ENCODE data around the gene TOM1L2. TPM values are rescaled to one million over a fixed set of nuclear protein-coding genes. Genes with fewer than 3 reads are reported as not detected.
A peak's percentile ranks its signal among the peaks of the same experiment; 100 is the strongest.

TOM1L2 gene
- polyA plus RNA-seq, 1 donor from 2014 or later: 3.7 TPM

DNA sequence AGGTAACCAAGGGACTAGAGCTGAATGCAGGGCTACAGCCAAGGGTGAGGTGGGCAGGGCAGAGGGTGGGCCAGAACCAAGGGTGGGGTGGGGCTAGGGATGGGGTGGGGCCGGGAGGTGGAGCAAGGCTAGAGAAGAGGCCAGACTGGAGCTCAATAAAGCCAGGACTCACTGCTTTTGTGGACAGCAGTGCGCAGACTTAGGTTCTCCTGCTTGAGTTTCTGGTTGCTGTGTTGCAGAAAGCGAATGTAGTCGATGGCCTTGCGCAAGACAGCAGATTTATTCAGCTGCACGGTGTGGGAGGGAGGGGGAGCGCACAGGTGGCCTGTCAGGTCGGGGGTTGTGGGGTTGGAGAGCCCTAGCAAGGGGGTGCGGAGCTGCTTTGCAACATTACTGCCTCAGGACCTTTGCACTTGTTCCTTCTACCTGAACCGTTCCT, 154.1 kb downstream of the TOM1L2 start:
- Mint-ChIP-seq H3K27ac (peak overlapping the region in 1 of 3 donors; percentile 52), H3K27me3 (no peaks in the 10 kb centered on the region), H3K4me3 (no peak overlapping the region), H3K4me1 (peaks cover 0 to 7% (median 6%) of the 10 kb centered on the region in 3 donors), H3K36me3 (peaks cover 3% of the 10 kb centered on the region), H3K9me3 (no peaks in the 10 kb centered on the region)

DNA sequence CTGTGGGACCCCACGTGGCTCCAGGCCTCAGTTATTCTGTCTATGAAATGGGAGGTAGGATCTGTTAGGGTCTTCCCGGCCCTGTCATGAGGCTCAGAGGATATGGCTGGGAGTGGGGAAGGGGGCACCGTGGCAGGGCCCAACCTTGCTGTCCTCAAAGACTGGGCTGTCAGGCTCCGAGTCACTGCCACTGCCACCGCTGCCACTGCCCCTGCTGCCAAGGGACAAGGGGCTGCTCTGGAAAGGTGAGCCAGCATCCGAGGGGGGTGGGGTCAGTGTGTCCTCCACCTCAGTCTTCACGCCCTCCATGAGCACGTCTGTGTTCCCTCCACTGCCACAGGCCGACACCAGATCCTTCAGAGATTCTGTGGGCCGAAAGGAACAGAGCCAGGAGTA, 154.7 kb downstream of the TOM1L2 start:
- Mint-ChIP-seq H3K27ac (no peak overlapping the region), H3K36me3 (peaks cover 3% of the 10 kb centered on the region), H3K27me3 (no peaks in the 10 kb centered on the region), H3K4me3 (no peak overlapping the region), H3K9me3 (no peaks in the 10 kb centered on the region), H3K4me1 (peaks cover 0 to 6% (median 4%) of the 10 kb centered on the region in 3 donors)

DNA sequence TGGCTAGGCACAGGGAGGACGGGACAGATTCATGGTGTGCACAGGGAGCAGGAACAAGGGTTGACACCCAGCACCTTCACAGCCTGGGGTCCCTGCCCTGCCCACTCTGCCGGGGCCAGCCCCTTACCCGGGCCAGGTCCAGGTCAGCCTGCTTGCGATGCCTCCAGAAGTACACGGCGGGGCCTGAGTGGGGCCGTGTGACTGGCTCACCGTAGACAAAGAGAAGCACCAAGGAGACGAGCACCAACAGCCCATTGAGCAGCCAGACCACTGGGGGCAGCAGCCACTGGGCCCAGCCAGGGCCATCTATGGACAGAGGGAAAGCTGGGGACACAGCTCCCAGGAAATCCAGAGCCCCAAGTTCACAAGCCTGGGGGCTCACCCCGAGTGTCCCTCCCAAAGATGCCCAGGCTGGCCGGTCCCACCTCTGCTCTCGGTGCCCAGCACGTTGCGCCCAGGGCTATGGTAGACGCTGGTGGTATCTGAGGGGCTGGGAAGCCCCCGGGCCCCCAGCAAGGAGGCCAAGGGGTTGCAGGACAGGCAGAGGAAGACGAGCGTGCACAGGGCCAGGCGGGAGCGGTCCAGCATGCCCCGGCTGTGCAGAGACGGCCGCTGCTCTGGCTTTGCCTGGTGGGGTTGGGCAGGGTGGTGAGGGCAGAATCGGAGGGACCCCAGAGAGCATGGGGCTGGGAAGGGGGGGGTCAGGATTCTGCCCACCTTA, 155.2 kb downstream of the TOM1L2 start:
- peaks cover 3% of the 10 kb centered on the region for H3K36me3 Mint-ChIP-seq
- no peak overlapping the region for H3K27ac Mint-ChIP-seq
- no peaks in the 10 kb centered on the region for H3K27me3 Mint-ChIP-seq
- H3K4me1 Mint-ChIP-seq: peaks cover 0 to 7% (median 4%) of the 10 kb centered on the region in 3 donors
- no peak overlapping the region for H3K4me3 Mint-ChIP-seq
- no peaks in the 10 kb centered on the region for H3K9me3 Mint-ChIP-seq

DNA sequence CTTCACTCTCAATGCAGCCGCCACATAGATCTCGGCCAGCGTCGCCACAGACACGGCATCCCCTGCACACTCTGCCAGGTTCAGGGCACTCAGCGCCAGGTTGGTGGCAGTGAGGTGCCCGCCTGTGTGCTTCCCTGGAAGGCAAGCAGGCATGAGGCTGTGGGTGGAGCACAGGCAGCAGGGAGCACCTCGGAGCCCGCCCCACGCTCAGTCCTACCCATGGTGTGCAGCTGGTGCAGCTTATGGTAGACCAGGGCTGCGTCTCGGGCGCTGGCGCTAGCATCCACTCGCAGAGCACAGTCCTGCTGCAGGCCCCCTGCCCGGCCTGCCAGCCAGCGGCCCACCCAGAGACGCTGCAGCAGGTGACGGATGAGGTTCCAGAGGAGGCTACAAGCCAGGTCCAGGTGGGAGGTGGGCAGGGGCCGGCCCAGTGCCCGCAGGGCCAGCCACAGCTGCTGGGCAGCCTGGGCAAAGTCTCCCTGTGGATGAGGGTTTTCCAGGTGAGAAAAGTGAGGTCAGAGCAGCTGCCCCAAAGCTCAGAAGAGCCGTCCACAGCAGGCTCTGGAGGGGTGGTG, 155.9 kb downstream of the TOM1L2 start:
- Mint-ChIP-seq H3K27me3 (no peaks in the 10 kb centered on the region), H3K9me3 (no peaks in the 10 kb centered on the region), H3K4me3 (peak overlapping the region in 1 of 4 donors; percentile 70), H3K27ac (no peak overlapping the region), H3K36me3 (peaks cover 3% of the 10 kb centered on the region), H3K4me1 (peaks cover 0 to 7% (median 4%) of the 10 kb centered on the region in 3 donors)

DNA sequence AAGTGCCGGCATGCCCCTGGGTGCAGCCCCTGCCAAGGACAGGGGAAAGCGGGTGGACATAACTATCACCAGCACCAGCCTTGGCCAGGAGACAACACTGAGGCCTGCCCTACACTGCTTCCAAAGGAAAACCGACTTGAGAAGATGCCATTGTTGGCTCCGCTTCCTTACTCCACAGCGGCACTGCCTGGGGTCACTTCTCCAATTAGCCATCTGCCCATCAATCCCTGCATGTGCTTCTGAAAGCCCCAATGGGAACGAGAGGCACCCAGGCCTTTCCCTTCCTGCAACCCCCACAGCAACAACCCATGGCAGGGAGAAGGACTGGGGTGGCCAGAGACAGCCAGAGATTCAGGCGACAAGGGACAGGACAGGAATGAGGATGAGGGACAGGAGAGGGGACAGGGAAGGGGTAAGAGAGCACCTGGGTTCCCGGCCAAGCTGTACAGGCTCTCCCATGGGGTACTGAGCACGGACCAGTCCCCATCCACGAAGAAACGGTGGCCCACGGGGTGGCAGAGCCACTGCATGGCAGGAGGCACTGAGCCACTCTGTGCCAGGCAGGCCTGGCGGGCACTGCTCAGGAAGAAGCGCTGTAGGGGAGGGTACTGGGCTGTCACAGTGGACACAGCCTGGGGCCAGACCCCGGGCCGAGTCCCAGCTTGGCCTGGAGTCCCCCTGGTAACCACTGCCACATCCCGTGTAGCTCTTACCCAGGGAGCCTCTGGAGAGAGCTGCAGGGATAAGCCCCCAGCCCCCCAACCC, 156.6 kb downstream of the TOM1L2 start:
- H3K36me3 Mint-ChIP-seq: peaks cover 3% of the 10 kb centered on the region
- no peaks in the 10 kb centered on the region for H3K9me3 Mint-ChIP-seq
- no peak overlapping the region for H3K27ac Mint-ChIP-seq
- peaks cover 0 to 7% (median 4%) of the 10 kb centered on the region in 3 donors for H3K4me1 Mint-ChIP-seq
- peak overlapping the region in 1 of 4 donors; percentile 60 for H3K4me3 Mint-ChIP-seq
- H3K27me3 Mint-ChIP-seq: no peaks in the 10 kb centered on the region

DNA sequence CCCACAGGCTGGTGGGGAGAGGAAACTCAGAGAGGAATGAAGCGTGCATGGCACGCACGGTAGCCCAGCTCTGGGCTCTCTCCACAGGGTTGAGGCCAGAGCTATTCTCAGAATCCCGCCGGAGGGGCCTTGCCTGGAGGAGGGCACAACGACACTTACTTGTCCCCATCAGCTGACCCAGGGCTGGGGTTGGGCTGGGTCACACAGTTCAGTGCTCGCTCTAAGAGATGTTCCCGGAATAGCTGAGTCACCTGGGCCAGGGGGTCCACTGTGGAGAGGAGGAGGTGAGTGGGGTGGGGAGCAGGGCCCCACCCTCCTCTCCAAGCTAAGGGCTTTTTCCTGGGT, 157.2 kb downstream of the TOM1L2 start:
- no peaks in the 10 kb centered on the region for H3K27me3 Mint-ChIP-seq
- H3K27ac Mint-ChIP-seq: no peak overlapping the region
- H3K4me1 Mint-ChIP-seq: peaks cover 0 to 6% (median 4%) of the 10 kb centered on the region in 3 donors
- H3K36me3 Mint-ChIP-seq: peaks cover 3% of the 10 kb centered on the region
- H3K4me3 Mint-ChIP-seq: peak overlapping the region in 1 of 4 donors; percentile 52
- H3K9me3 Mint-ChIP-seq: no peaks in the 10 kb centered on the region

DNA sequence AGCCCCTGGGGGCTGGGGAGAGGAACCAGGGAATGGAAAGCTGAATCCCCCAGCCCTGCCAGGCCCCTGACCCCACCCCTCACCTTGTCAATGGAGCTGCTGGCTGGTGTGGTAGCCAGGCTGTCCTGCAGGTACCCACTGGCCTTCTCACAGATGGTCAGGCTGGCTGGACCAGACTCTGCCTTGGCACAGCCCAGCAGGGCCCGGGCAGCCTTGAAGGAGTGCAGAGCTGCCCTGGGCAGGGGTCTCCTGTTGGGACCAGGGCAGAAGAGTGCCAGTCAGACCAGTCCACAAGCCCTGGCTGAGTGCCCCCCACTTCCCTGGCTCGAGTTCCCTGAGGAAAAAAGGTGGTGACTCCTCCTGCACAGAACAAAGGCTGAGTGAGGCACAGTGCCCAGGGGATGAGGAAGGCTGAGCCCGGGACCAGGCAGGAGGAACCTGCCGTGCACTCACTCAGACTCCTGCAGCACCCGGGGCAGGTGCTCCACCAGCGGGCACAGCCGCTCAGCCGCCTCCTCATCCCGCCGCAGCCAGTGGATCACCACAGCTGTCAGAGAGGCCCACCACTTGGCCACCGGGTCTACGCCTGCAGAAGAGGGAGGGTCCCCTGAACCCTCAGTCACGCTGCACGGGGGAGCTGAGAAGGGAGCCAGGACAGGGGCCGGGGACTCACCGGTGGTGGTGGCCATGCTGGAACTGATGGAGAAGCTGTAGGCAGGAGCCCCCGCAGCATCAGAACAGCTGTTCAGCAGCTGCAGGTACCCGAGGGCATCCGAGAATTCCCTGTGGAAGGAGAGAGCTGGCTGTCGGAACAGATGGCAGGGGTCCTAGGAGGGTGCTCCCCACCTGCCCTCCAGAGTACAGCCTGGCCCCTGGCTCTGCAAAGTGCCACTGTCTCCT, 157.8 kb downstream of the TOM1L2 start:
- H3K4me3 Mint-ChIP-seq: no peak overlapping the region
- H3K36me3 Mint-ChIP-seq: peaks cover 3% of the 10 kb centered on the region
- no peaks in the 10 kb centered on the region for H3K9me3 Mint-ChIP-seq
- H3K27me3 Mint-ChIP-seq: no peaks in the 10 kb centered on the region
- H3K27ac Mint-ChIP-seq: no peak overlapping the region
- H3K4me1 Mint-ChIP-seq: peaks cover 0 to 2% (median 2%) of the 10 kb centered on the region in 3 donors

DNA sequence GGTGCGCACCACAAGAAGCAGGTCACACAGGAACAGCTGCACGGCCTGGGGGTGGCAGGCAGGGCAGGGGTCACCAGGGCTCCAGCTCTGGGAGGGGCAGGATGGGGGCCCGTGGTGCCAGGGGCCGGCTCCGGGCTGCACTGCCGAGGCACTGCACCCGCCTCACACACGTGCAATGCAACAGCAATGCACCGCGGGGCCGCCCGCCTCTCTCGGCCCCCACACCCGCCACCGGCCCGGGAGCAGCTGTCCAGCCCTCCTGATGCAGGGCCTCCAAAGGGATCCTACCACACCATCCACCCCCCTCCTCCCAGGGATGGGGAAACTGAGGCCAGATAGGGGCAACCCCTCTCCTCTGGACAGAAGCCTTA, 158.5 kb downstream of the TOM1L2 start:
- Mint-ChIP-seq H3K27me3 (no peaks in the 10 kb centered on the region), H3K36me3 (peaks cover 2% of the 10 kb centered on the region), H3K4me3 (no peak overlapping the region), H3K4me1 (peaks cover 2 to 4% (median 2%) of the 10 kb centered on the region in 3 donors), H3K27ac (no peak overlapping the region), H3K9me3 (no peaks in the 10 kb centered on the region)

DNA sequence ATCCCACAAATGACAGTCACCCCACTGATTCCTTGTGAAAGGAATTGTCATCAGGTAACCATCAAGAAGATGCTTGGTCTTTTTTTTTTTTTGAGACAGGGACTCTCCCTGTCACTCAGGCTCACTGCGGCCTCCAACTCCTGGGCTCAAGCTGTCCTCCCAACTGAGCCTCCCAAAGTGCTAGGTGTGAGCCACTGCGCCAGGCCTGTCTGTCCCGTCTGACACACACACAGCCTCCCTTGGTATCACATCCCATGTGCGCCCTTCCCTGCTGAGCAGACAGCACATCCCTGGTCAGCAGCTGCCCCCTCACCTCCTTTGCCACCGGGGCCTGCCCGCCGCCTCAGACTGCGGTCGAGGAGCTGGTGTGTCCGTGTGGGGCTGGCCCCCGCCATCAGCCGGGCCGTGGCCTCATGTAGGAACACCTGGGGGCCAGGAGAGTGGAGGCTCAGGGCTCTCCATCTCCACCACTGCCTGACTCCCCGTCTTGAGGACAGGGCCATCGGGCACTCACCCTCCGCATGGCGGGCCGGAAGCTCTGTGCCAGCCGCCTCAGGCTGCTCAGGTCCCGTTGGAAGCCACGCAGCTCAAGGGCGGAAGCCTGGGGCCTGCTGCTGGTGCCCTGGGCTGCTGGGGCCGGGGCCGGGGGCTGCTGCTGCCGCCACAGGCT, 159.0 kb downstream of the TOM1L2 start:
- Mint-ChIP-seq H3K36me3 (peaks cover 2% of the 10 kb centered on the region), H3K27me3 (no peaks in the 10 kb centered on the region), H3K4me1 (peaks cover 2 to 5% (median 4%) of the 10 kb centered on the region in 3 donors), H3K27ac (no peak overlapping the region), H3K9me3 (no peaks in the 10 kb centered on the region), H3K4me3 (no peak overlapping the region)

DNA sequence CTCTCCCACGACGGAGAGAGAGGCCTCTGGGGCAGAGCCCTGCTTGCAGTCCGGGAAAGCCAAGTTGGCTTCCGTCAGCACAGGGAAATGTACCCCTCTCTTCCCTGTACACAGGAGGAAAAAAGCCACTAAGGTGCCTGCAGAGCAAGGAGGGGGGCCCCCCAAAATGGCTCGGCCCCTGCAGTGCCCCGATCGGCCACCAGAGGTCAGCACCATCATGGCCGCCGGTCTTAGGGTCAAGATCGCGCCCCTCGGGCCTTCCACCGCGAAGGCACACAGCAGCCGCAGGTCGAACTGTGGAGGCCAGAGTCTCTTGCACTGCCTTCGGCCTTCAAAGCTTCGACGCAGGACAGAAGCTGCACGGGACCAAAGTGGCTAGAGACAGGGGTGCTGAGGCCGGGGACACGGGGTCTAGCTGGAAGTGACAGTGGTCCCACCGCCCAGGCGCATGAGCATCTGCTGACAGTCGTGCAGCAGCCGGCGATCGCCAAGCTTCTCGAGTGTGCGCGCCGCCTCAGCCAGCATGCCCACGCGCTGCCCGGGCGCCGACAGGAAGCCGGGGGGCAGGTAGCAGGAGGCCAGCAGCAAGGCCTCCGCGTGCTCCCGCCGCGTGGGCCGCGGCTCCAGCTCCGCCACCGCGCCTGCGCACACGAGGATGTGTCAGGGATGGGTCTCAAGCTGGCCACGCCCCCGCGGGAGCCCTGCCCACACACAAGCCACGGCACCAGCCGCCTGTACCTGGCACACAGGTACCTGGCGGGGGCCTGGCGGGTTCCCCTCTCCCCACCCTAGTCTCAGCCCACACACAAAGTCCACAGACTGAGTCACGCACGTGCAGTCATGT, 159.8 kb downstream of the TOM1L2 start:
- Mint-ChIP-seq H3K36me3 (peaks cover 2% of the 10 kb centered on the region), H3K27me3 (no peaks in the 10 kb centered on the region), H3K4me3 (peak overlapping the region in 1 of 4 donors; percentile 67), H3K9me3 (no peaks in the 10 kb centered on the region), H3K27ac (peak overlapping the region in 1 of 3 donors; percentile 60), H3K4me1 (peaks cover 2 to 5% (median 4%) of the 10 kb centered on the region in 3 donors)

DNA sequence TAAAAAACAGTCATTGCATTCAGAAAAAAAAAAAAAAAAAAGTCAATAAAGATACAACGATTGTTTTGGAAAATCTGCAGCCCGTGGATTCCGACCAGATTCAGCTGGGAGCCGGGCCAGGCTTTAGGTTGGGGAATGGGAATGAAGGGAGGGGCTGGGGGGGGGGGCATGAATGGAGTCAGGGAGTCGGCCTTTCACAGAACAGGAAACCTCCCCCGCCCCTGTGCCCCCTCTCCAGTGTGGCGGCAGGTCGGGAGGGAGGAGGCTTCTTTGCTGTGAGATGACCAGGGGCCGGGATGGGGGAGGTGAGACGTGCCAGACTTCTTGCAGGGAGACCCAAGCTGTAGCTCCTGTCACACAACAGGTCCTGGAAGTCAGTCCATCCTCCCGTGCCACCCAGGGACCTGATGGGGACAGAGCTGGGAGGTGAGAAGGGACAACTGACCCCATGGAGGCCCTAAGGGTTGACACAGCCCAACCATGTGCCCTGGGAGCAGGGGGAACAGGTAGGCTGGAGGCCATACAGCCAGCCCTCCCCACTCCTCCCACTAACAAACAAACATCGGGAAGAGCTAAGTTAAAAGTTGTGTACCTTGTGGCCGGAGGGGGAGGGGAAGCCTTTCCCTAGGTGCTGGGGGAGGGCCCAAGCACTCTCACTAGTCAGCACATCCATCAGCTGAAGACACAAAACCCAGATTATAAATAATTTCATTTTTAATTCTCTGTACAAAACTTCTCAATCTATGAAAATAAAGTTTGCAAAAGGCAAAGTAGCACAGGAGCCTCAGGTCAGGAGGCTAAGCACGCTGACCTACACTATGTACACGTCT, 160.6 kb downstream of the TOM1L2 start:
- Mint-ChIP-seq H3K4me3 (peak overlapping the region in 1 of 4 donors; percentile 67), H3K4me1 (peaks cover 2 to 5% (median 4%) of the 10 kb centered on the region in 3 donors), H3K27ac (peak overlapping the region in 1 of 3 donors; percentile 60), H3K27me3 (no peaks in the 10 kb centered on the region), H3K9me3 (no peaks in the 10 kb centered on the region), H3K36me3 (no peaks in the 10 kb centered on the region)

DNA sequence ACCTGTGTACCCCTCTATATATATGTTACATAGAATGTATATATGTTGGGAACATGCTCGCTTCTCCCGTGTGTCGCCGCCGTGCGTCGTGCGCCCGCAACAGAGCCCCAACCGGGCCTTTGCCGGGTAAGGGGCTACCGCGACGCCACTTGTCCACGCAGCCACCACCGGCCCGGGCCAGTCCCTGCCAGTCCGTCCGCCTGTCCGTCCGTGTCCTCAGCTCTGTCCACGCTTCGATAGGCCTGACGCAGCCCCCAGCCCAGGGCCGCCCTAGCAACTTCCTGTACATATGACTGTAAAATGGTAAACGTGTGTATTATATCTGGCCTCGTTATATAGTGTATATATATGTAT, 161.3 kb downstream of the TOM1L2 start:
- Mint-ChIP-seq H3K4me3 (no peak overlapping the region), H3K27me3 (no peaks in the 10 kb centered on the region), H3K27ac (no peak overlapping the region), H3K9me3 (no peaks in the 10 kb centered on the region), H3K36me3 (no peaks in the 10 kb centered on the region), H3K4me1 (peaks cover 2 to 5% (median 4%) of the 10 kb centered on the region in 3 donors)
